NCI-H446 (cell line): Measurements from ENCODE around the gene MYLK4.

Experiments
- DNase-seq, 2 experiments: peaks; one replicate each; lab custom pipeline; 2025; lab: John Stamatoyannopoulos, UW

MYLK4 gene

DNA sequence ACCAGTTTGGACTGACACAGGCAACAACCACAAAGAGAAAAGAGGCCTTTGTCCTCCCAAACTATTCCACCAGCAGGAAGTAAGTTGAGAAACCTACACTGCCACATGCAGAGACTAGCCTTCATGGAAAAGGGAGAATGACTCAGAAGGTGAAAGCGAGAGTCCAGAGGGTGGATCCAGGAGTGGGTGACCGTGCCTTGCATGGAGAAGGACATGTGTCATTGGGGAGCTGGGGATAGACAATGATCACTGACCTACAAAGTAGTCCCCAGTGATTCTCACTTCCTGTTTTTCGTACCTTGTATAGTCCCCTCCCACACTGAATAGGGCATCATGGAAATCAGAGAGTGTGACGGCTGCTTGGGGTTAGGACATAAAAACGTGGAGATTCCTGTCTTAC is 91.9 kb downstream of the MYLK4 start:
- DNase-seq: no peak

- peak; percentile 24 to 51 for DNase-seq
These were observed 94.2 kb downstream of the MYLK4 start for GRCh38 chr6:2656460-2657079.

DNA sequence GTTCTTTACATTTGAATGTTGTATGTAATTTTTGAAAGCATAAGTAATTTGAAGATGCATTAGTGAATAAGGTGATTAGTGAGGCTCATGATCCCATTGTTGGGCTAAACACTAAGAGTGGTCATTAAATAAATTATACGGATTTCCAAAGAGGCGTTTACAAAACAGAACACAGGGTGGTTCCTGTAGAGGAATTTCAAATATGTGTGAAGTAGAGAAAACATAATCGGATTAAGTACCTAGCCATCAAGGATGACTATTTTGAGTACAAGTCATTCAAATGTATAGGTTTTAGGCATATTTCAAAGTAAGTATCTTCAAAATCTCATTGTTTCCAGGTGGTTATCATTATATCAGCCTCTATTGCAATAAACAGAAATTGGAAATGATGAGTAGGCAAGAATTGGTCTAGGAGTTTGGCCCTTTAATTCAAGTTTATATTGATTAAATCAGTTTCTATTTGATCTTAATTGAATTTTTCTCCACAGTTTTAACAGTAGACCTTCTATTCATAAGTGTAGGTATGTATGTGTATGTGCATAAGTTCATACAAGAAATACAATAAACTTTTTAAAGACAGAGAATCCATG is 94.8 kb downstream of the MYLK4 start:
- DNase-seq: no peak

- no peak for DNase-seq
These were observed 97.2 kb downstream of the MYLK4 start for GRCh38 chr6:2653369-2654032.

DNA sequence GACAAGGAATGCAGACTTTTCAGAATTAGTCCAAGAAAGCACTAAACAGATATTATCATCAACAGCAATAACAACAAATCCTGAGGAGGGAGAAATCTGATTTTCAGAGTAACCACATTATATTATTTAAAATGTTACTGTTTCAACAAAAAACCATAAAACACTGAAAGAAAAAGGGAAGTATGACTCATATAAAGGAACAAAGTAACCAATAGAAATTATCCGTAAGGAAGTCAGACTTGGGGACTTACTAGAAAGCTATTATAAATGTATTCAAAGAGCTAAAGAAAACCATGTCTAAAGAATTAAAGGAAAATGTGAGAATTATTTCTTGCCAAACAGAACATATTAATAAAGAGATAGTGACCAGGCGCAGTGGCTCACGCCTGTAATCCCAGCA is 98.1 kb downstream of the MYLK4 start:
- no peak for DNase-seq

DNA sequence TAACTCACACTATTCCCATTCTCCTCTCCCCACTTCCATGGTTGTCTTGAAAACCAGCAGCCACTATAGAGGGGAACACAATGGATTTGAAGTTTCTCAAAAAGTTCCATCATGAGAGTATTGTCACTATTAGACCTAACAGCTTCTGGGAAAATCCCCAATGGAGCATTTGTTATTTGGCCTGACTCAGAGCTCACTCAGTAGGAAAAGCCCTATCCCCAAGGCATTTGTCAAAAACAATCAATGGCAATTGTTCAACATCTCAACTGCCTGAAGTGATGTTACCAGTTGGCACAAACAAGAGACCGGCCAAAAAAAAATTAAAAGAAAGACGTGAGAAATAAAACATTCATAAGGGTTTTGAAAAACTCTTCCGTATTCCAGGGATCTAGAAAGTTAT is 98.8 kb downstream of the MYLK4 start:
- DNase-seq: no peak

- no peak for DNase-seq
These were observed 99.2 kb downstream of the MYLK4 start for GRCh38 chr6:2651536-2651935.

DNA sequence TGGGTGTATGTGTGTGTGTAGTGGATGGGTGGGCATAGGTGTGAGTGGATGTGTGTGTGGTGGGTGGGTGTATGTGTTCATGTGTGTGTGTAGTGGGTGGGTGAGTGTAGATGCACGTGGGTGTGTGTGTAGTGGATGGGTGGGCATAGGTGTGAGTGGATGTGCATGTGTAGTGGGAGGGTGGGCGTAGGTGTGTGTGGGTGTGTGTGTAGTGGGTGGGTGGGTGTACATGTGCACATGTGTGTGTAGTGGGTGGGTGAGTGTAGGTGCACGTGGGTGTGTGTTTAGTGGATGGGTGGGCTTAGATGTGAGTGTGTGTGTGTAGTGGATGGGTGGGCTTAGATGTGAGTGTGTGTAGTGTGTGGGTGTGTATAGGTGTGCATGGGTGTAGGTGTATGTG is 104.4 kb downstream of the MYLK4 start:
- DNase-seq: no peak

GRCh38 chr6:2643935-2644539 is 106.7 kb downstream of the MYLK4 start:
- DNase-seq: no peak

DNA sequence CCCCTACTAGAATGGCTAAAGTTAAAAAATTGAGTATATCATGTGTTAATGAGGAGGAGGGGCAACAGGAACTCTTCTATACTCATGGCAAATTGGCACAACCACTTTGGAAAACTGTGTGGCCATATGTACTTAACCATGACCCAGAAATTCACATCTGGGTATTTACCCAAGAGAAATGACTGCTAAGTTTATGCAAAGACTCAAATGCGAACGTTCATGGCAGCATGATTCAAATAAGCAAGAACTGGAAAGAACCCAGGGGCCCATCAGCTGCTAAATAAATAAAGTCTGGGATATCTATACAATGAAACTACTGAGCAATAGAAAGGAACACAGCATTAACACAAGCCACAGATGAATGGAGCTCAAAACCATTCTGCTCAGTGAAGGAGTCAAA is 107.6 kb downstream of the MYLK4 start:
- no peak for DNase-seq

DNA sequence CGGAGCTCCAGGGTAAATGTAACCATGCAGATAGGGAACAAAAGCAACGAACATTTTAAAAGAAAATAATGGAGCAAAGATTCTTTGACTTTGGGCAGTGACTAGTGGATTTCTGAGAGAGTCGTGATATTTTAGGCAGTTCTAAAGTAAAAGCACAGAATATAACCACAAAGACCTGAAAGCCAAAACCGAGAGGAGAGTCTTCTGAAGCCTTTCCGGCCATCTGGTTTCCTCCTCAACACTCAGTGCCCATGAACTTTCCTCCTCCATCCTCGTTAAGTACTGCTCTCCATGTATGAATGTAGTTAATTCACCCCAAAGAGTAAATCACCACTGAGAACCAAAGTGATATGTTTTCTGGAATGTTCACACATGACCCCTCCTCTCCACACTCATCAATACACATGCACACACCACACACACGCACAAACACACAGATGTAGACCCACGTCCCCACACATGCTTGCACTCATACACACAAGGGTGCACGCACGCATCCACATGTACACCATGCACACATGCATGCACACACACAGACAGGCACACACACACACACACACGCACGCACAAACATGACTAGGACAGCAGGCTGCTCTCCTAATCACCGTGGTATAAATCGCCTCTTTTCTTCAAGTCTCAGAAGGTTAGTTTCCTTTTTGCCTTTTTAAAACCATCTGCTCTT is 109.5 kb downstream of the MYLK4 start:
- DNase-seq: no peak

- no peak for DNase-seq
These were observed 110.2 kb downstream of the MYLK4 start for GRCh38 chr6:2640551-2640950.

DNA sequence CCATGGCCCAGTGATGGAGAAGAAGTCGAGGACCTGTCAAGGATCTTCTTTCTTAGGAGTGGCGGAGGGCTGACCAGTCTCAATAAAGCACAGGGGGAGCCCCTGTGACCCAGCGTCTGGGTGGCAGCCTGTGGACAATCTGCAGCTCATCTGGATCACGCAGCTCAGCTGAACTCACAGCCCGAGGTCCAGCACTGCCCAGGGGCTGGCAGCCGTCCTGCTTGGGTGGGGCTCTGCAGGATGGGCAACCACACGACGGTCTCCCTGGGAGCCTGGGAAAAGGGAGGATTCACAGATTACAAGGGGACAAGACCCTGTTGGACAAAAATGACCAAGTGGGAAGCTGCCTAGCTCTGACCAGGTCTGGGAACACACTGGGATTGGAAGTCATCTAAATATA is 110.8 kb downstream of the MYLK4 start:
- no peak for DNase-seq

DNA sequence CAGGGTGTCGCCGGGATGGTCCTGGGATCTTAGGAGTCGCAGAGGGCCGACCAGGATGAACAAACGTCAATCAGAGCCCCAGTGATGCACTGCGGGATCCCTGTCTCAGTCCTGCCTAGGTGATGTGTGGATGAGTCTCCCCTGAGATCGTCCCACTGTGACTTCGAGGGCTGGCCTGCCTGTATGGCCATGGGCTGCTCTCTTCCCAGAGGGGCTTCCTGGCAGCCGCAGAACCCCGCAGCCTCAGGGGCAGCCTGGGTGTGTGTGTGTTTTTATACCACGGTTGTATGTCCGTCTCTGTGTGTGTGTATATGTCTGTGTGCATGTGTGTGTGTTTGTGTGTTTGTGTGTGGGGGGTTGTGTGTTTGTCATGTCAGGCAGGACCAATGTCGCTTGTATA is 111.6 kb downstream of the MYLK4 start:
- DNase-seq: no peak

DNA sequence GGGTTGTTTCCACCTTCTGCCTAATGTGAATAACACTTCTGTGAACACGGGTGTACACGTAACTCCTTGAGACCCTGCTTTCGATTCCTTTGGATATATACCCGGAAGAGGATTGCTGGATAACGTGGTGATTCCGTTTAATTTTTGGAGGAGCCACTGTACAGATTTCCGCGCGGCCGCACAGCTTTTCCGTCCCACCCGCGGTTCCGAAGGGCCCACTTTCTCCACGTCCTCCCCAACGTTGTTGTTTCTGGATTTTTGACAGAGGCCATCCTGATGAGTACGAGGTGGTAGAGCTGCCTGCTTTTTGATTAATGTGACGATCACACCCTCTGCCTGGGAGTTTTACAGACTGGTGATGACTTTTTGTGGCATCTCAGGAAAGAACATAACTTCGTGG is 114.0 kb downstream of the MYLK4 start:
- no peak for DNase-seq

DNA sequence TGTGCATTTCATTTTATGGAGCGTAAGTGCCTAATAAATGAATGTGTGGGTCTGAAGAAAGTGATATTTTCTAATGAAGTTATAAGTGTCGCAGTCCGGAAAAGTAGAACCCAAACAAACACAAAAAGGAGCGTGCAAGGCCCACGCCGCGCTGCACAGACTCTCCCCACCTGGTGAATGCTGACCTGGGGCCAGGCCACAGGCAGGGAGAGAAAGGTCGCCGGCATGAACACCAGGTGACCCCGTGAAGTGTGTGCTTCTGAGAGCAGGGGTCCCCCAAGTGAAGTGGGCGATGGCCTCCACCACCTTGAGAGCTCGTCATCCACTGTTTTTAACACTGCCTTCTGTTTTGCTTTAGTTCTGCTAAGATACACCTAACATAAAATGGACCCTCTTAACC is 114.8 kb downstream of the MYLK4 start:
- no peak for DNase-seq

- DNase-seq: peak in 1 of 2 experiments; percentile 72
These were observed 116.4 kb downstream of the MYLK4 start for GRCh38 chr6:2634139-2634964.

- DNase-seq: no peak
These were observed 117.0 kb downstream of the MYLK4 start for GRCh38 chr6:2633736-2634135.

DNA sequence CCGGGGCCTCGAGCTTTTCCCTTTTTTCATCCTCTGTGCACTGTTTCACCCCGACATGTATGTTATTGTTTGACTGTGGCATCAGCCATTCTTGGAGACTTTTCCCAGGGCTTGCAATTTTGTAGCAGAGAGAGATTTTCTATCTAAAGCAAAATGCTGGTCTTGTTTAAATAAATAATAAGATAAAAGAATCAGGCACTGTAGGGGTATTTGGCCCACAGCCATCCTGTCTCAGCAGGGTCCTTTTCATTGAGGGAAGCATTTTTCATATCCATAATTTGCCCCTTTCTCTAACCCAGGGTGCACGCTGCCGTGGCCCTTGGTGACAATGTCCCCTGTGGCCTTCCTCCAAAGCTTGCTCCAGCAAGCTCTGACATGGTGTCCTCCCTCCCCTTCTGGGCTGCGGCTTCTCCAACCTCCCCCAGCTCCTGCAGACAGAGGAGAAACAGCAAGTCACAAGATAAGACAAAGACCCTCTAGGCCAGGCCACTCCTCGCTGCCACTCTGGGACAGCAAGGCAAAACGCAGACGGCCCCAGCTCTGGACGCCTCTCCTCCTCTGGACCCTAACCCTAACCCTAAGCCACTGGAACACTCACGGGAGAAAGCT is 117.6 kb downstream of the MYLK4 start:
- peak in 1 of 2 experiments; percentile 8 for DNase-seq

GRCh38 chr6:2632368-2632767 is 118.4 kb downstream of the MYLK4 start:
- peak; percentile 59 to 86 for DNase-seq

DNA sequence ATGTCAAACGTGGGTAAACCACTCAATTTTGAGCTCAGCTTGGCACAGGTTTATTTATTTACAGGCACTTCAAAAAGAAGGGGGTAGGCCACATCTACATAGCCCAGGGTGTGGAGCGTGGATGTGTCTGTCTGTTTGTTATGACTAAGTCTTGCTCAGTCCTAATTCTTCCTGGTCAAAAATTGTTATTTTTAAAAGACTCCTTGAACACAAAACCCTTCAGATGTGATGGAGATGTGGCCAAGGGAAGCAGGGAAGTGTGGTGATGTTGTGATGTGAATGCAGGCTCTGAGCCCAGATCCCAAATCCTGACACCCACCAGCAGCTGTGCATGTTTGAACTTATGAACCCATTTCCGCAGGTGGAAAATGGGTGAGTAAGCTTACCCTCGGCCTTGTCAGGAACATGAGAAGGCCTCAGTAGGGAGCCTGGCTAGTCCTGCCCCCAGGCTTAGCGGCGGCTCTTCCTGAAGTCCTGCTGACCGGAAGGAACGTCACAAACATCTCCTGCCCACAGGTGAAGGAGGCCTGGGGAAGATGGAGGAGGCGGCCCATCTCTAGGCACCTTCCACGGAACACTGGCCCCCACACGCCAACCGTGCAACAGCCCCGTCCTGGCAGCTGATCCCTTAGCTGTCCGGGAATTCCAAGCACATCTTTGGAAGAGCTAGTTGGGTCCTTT is 119.7 kb downstream of the MYLK4 start:
- peak in 1 of 2 experiments; percentile 52 for DNase-seq
